ES-I3 (cell line): ENCODE results near the gene ARL5C.

ENCODE experiments used
- H3K36me3 ChIP-seq: 2 replicates; pipeline ENCODE4 v1.6.1; 2013; ENCODE audit warnings: mild to moderate bottlenecking, low read length, control low read depth, moderate library complexity; ENCODE audit not compliant: insufficient read depth
- H3K4me1 ChIP-seq: 2 replicates; pipeline ENCODE4 v1.6.1; 2013; ENCODE audit warnings: mild to moderate bottlenecking, control low read depth, low read length; ENCODE audit not compliant: insufficient read depth
- H3K9ac ChIP-seq: 2 replicates; pipeline ENCODE4 v1.6.1; 2013; ENCODE audit warnings: low read depth, mild to moderate bottlenecking, low read length, moderate library complexity
- H3K9me3 ChIP-seq: 2 replicates; pipeline ENCODE4 v1.6.1; 2013; ENCODE audit warnings: mild to moderate bottlenecking, low read length, moderate library complexity; ENCODE audit not compliant: control insufficient read depth, insufficient read depth

The ARL5C gene

DNA sequence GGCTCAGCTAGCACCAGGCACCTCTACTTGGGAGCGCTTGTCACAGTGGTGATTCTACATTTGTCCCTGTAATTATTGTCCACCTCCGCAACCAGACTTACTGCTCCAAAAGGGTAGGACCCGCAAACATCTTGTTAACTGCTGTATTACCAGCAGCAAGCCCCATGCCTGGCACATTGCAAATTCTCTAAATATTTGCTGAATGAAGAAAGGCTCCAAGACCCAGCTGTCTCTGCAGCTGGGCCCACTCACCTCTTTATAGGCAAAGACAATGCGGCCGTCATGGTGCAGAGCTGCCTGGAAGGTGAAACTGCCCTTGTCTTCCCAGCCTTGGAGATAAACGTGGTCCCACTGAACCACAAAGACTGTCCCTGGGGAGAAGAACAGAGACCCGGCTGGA is 58.8 kb downstream of the ARL5C start:
- H3K4me1 ChIP-seq, result no peaks in the 10 kb centered on the region
- H3K9ac ChIP-seq, result no peak overlapping the region
- no peaks in the 10 kb centered on the region for H3K36me3 ChIP-seq
- no peaks in the 10 kb centered on the region for H3K9me3 ChIP-seq
